H7 (cell line): ENCODE results near the gene S1PR1. TPM values are rescaled to one million over a fixed set of nuclear protein-coding genes. Genes with fewer than 3 reads are reported as not detected.

Source experiments
- DNase-seq: peaks from one replicate; pipeline ENCODE4 v3.0.0; 2012
- H3K27me3 ChIP-seq: 2 replicates; pipeline ENCODE4 v1.6.0; 2011; ENCODE audit warnings: mild to moderate bottlenecking, low read length; ENCODE audit not compliant: control insufficient read depth, insufficient read depth
- H3K36me3 ChIP-seq: replicated peaks from 2 replicates; pipeline ENCODE4 v1.5.1; 2011; ENCODE audit warnings: low read length; ENCODE audit not compliant: control insufficient read depth, insufficient read depth
- H3K4me3 ChIP-seq: 2 replicates; pipeline ENCODE4 v1.5.1; 2011; ENCODE audit warnings: low read depth, mild to moderate bottlenecking, control low read depth, low read length, moderate library complexity; ENCODE audit not compliant: insufficient read depth
- total RNA-seq: library from RNA; depleted of rRNA; stranded (reverse); fragments of >200 nt; shearing (Covaris generic); gene quantifications from 2 replicates; pipeline ENCODE4 v1.2.3, GENCODE V29; 2014

S1PR1 gene
- total RNA-seq, 1 experiment from 2014 or later: 0.62 TPM

DNA sequence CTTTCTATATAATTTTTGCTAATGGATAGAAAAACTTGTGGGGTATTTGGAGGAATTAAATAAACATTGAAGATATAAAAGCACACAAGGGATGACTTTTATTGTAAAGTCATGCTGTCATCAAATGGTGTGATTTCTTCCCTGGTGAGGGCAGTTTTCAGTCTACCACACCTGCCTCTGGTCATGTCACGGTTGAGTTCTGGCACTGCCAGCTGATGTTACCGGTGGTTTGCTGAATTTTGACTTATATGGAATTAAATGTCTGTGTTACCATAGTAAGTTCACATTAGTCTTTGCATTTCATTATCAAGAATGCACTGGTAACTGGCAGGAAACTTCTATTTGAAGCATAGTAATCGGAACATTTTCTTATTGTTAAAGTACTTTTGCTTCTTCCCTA is 13.4 kb downstream of the S1PR1 start:
- H3K4me3 ChIP-seq: no peak overlapping the region
- no peak for DNase-seq
- no peaks in the 10 kb centered on the region for H3K27me3 ChIP-seq
- H3K36me3 ChIP-seq: no peaks in the 10 kb centered on the region

DNA sequence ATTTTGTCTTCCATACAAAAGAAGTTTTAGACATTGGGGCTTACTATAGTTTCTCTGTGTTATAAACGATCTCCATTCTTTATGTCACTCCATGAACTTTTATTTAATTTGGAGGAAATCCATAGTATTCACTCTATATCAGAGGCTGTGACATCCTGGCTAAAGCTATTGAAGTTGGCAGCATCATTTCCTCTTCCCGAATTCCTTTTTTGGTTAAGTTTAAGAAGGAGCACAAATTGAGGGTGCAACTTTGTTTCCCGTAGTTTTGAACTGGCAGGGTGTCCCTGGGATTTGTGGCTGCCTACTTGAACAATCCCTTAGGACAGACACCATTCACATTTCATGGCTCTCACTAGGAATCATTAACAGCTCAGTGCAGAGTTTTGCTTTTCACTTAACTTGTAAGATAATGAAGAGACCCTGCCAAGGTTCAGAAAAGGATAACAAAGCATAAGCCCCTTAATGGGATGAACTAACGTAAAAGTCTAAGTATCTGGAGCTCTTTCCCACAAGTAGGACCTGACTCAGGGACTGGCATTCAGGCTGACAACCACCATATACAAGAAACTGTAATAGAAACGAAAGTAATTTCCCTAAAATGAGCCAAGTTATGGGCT is 13.9 kb downstream of the S1PR1 start:
- no peaks in the 10 kb centered on the region for H3K27me3 ChIP-seq
- no peak for DNase-seq
- H3K4me3 ChIP-seq: no peak overlapping the region
- H3K36me3 ChIP-seq: no peaks in the 10 kb centered on the region

GRCh38 chr1:101251504-101251903 is 14.7 kb downstream of the S1PR1 start:
- no peak overlapping the region for H3K4me3 ChIP-seq
- no peak for DNase-seq
- H3K27me3 ChIP-seq: no peaks in the 10 kb centered on the region
- no peaks in the 10 kb centered on the region for H3K36me3 ChIP-seq

DNA sequence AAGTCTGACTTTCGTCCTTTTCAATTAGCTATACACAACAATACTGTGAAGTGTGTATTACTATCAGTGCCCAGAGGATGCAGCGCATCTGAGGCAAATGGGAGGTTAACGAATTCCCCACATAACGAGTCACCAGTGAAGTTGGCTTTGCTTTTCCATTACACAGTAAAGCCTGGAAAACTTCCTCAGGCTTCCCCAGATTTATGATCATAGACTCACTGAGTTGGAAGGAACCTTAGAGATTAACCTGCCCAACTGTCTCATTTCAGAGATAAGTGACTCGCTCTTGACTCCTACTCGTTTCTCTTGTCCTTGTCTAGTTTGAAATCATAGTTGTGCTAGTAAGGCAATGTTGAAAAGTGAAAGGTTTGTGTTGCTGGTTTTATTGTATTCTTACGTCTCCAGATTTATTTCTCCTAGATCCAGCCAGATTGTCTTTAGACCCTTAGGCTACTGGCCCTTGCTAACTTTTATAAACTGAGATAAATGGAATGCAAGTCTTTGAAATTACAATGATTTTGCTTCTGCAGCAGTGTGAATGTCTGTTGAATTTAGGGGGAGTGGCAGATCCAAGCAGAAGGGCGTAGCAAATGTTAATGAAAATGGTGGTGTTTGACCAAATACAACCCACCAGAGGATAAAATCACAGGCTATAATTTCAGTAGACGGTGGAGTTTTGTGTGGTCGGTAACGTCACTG is 17.3 kb downstream of the S1PR1 start:
- no peaks in the 10 kb centered on the region for H3K27me3 ChIP-seq
- DNase-seq: no peak
- H3K36me3 ChIP-seq: no peaks in the 10 kb centered on the region

DNA sequence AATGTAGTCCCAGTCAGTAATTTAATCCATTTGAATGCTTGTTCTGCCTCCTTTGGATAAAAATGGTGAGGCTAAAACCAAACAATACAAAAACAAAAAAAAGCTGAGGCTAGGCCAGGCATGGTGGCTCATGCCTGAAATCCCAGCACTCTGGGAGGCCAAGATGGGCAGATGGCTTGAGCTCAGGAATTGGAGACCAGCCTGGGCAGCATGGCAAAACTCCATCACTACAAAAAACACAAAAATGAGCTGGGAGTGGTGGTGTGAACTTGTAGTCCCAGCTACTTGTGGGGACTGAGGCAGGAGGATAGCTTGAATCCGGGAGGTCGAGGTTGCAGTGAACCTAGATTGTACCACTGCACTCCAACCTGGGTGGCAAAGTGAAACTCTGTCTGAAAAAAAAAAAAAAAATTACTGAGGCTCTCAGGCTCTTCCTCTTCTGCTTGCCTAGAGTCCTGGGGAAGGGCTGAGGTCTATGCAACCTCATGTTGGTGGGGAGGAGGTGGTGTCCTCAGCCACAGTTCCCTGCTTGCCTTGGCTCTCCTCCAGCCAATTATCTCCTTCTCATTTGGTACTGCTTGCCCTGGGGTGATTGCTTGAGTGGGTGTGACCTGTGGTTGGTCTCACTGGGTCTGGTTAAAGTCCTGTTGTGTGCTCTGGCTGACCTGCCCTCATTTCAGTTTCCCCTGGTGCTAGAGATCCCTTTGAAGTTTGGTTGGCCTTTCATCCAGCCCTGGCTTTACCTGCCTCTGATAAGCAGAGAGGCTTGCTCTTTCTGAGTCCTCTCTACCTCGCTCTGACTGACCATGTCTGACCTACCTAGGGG is 20.9 kb downstream of the S1PR1 start:
- Histone ChIP-seq H3K27me3 (no peaks in the 10 kb centered on the region), H3K36me3 (no peaks in the 10 kb centered on the region), H3K4me3 (no peak overlapping the region)
- DNase-seq: no peak

More for the DNA sequence above, 17.3 kb downstream of the S1PR1 start:
- H3K4me3 ChIP-seq: no peak overlapping the region

GRCh38 chr1:101259744-101260148 is 22.9 kb downstream of the S1PR1 start:
- no peaks in the 10 kb centered on the region for H3K36me3 ChIP-seq

GRCh38 chr1:101260556-101261350 is 23.9 kb downstream of the S1PR1 start:
- Histone ChIP-seq H3K4me3 (no peak overlapping the region), H3K27me3 (no peaks in the 10 kb centered on the region), H3K36me3 (no peaks in the 10 kb centered on the region)
- no peak for DNase-seq

More at GRCh38 chr1:101259744-101260148, 22.9 kb downstream of the S1PR1 start:
- DNase-seq: no peak
- Histone ChIP-seq H3K4me3 (no peak overlapping the region), H3K27me3 (no peaks in the 10 kb centered on the region)

DNA sequence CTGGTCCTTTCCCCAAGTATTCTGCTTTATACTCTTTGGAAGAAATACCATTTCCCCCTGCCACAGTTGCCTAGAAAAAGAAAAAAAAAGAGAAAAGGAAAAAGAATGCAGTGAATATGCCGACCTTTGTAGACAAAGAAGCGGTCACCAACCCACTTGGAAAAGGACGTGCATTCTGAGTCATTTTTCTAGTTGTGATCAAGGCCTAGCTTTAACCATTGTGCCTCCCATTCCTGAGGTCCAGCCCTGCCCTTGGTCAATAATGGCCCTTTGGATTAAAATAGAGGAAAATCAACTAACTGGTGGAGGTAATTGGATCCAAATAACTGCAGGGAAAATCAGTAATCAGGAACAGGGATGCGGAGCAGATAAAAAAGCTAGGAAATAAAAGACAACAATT is 24.8 kb downstream of the S1PR1 start:
- no peaks in the 10 kb centered on the region for H3K36me3 ChIP-seq
- H3K27me3 ChIP-seq: no peaks in the 10 kb centered on the region
- no peak for DNase-seq
- no peak overlapping the region for H3K4me3 ChIP-seq

GRCh38 chr1:101262060-101262459 is 25.2 kb downstream of the S1PR1 start:
- Histone ChIP-seq H3K4me3 (no peak overlapping the region), H3K36me3 (no peaks in the 10 kb centered on the region), H3K27me3 (no peaks in the 10 kb centered on the region)
- DNase-seq: no peak

- Histone ChIP-seq H3K4me3 (no peak overlapping the region), H3K27me3 (no peaks in the 10 kb centered on the region), H3K36me3 (no peaks in the 10 kb centered on the region)
- DNase-seq: no peak
Observed at GRCh38 chr1:101262630-101263348, 26.0 kb downstream of the S1PR1 start.

DNA sequence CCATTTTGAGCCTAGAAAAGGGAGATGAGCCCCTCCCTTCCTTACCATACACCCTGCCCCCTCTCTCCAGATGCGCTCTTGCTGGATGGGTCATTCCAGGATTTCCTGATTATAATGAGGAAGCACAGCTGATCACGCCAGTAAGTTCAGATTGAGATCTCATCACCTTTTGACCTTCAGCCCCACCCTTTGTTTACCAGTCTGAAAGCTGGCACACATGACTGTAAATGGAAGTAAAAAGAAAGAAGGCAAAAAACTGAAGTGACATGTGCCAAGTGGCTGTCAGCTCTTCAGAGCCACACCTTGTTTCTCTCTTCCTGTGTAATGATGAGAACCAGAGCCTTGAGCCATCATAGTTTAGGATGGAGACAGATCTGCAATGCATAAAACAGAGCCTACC is 27.9 kb downstream of the S1PR1 start:
- Histone ChIP-seq H3K27me3 (no peaks in the 10 kb centered on the region), H3K4me3 (no peak overlapping the region), H3K36me3 (no peaks in the 10 kb centered on the region)
- no peak for DNase-seq

GRCh38 chr1:101265684-101266083 is 28.9 kb downstream of the S1PR1 start:
- Histone ChIP-seq H3K36me3 (no peaks in the 10 kb centered on the region), H3K27me3 (no peaks in the 10 kb centered on the region), H3K4me3 (no peak overlapping the region)
- DNase-seq: no peak

- Histone ChIP-seq H3K27me3 (no peaks in the 10 kb centered on the region), H3K4me3 (no peak overlapping the region)
Observed at GRCh38 chr1:101267082-101267481, 30.3 kb downstream of the S1PR1 start.

GRCh38 chr1:101268893-101269292 is 32.1 kb downstream of the S1PR1 start:
- no peaks in the 10 kb centered on the region for H3K27me3 ChIP-seq
- no peak overlapping the region for H3K4me3 ChIP-seq
- no peak for DNase-seq
- no peaks in the 10 kb centered on the region for H3K36me3 ChIP-seq

More at GRCh38 chr1:101267082-101267481, 30.3 kb downstream of the S1PR1 start:
- no peak for DNase-seq
- H3K36me3 ChIP-seq: no peaks in the 10 kb centered on the region
